WERI-Rb-1 (cell line): ENCODE measurements around the gene SIRT1.
"Not testable (repeated sequence)": the region's sequence is repeated elsewhere in the genome, so short reads cannot be mapped to it uniquely, and the experiment has no call there.

Experiments used
- DNase-seq: peaks from one replicate; pipeline ENCODE4 v3.0.0-alpha.2; 2020
- H3K27ac ChIP-seq: fragments of 250-450 bp; sonication (Bioruptor Pico); 2 replicates; pipeline ENCODE4 v1.5.1; 2020; ENCODE audit warnings: mild to moderate bottlenecking, moderate library complexity
- H3K27me3 ChIP-seq: fragments of 250-450 bp; sonication (Bioruptor Pico); 2 replicates; pipeline ENCODE4 v1.5.1; 2021; ENCODE audit warnings: mild to moderate bottlenecking, low read depth, moderate library complexity; ENCODE audit not compliant: insufficient read depth, severe bottlenecking
- H3K36me3 ChIP-seq: fragments of 250-450 bp; sonication (Bioruptor Pico); 2 replicates; pipeline ENCODE4 v1.5.1; 2020; ENCODE audit warnings: mild to moderate bottlenecking, moderate library complexity
- H3K4me3 ChIP-seq: 2 replicates; pipeline ENCODE4 v1.5.1; 2011; ENCODE audit warnings: low read depth, mild to moderate bottlenecking, control low read depth, low read length
- H3K9me3 ChIP-seq: fragments of 250-450 bp; sonication (Bioruptor Pico); 2 replicates; pipeline ENCODE4 v1.5.1; 2021; ENCODE audit warnings: mild to moderate bottlenecking, moderate library complexity; ENCODE audit not compliant: severe bottlenecking
- TF ChIP-seq, protein P1 (sequence below): IDR thresholded peaks from 2 replicates; pipeline ENCODE4 v1.5.1; 2011; ENCODE audit warnings: low read depth, mild to moderate bottlenecking, control low read depth, inconsistent platforms, low read length

The SIRT1 gene

DNA sequence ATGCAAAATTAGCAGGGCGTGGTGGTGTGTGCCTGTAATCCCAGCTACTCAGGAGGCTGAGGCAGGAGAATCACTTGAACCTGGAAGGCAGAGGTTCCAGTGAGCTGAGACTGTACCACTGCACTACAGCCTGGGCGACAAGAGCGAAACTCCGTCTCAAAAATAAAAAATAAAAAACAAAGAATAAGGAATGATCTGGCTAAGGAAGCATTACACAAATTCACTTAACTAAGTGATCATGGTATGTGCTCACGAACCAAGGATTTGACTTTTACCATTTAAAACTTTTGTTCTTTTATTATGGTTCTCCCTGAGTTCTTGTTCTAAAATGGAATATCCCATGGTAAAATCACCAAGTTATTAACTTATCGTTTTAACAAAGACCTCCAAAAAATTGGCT is 71.2 kb downstream of the SIRT1 start:
- DNase-seq = no peak
- Histone ChIP-seq H3K27me3 (no peaks in the 10 kb centered on the region), H3K9me3 (no peaks in the 10 kb centered on the region), H3K4me3 (no peak overlapping the region), H3K36me3 (no peaks in the 10 kb centered on the region), H3K27ac (no peak overlapping the region)
- TF ChIP-seq, protein P1, sequence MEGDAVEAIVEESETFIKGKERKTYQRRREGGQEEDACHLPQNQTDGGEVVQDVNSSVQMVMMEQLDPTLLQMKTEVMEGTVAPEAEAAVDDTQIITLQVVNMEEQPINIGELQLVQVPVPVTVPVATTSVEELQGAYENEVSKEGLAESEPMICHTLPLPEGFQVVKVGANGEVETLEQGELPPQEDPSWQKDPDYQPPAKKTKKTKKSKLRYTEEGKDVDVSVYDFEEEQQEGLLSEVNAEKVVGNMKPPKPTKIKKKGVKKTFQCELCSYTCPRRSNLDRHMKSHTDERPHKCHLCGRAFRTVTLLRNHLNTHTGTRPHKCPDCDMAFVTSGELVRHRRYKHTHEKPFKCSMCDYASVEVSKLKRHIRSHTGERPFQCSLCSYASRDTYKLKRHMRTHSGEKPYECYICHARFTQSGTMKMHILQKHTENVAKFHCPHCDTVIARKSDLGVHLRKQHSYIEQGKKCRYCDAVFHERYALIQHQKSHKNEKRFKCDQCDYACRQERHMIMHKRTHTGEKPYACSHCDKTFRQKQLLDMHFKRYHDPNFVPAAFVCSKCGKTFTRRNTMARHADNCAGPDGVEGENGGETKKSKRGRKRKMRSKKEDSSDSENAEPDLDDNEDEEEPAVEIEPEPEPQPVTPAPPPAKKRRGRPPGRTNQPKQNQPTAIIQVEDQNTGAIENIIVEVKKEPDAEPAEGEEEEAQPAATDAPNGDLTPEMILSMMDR = no peak

DNA sequence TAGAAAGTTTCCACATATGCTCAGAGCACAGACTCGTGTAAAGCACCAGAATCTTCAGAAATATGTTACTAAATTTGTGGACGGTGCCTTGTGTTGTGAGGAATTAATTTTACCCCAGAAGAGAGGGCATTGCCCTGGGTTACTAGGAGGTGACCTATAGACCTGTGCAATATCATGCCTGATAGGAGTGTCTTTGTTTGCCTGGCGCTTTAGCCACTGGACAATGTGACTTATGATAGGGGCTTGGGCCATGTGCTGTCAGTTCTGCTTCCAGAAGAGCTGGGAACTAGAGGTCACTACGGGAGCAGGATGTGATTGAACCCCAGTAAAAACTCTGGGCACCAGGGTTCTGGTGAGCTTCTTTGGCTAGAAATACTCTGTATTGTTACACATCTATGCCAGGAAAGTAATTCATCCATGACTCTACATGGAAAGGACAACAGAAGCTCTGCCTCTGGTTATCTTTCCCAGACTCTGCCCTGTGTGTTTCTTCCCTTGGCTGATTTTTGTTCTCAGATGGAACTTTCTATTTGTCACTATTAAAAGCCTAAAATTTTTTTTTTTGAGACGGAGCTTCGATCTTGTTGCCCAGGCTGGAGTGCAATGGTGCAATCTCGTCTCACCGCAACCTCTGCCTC is 75.5 kb downstream of the SIRT1 start:
- TF ChIP-seq, protein P1 = no peak
- Histone ChIP-seq H3K4me3 (no peak overlapping the region), H3K27ac (no peak overlapping the region), H3K9me3 (no peaks in the 10 kb centered on the region), H3K27me3 (no peaks in the 10 kb centered on the region), H3K36me3 (no peaks in the 10 kb centered on the region)
- DNase-seq = no peak

DNA sequence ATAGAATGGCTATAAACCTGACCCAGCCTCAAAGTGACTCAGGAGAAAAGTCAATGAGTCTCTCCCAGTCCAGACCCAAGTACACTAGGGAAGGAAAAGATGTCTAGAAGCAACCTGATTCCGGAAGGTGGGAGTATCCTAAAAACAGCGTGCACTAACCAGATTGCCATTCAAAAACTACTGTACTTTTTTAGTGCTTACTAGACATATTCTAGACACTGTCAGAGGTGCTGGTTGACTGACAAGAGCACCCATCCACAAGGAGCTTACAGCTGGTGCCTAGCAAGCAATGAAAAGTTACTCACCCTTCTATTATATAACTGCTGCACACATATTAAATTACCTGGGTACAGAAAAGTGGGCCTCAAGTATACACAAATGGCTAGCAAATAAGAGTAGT is 81.0 kb downstream of the SIRT1 start:
- DNase-seq = no peak
- H3K36me3 ChIP-seq = no peaks in the 10 kb centered on the region

DNA sequence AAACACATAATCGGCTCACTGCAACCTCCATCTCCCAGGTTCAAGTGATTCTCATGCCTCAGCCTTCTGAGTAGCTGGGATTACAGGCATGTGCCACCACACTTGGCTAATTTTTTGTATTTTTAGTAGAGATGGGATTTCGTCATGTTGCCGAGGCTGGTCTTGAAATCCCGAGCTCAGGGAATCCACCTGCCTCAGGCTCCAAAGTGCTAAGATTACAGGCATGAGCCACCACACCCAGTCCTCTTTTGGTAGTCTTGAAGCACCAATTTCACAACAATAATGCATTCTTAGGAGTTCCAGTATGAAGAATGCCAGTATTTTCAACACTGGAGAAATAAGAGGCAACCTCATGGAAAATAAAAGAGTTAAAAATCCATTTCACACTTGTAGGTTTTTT is 81.6 kb downstream of the SIRT1 start:
- H3K27me3 ChIP-seq, H3K4me3 ChIP-seq, DNase-seq, H3K27ac ChIP-seq, H3K36me3 ChIP-seq, H3K9me3 ChIP-seq: not testable (repeated sequence)

More for the DNA sequence above, 81.0 kb downstream of the SIRT1 start:
- Histone ChIP-seq H3K4me3 (no peak overlapping the region), H3K27ac (no peak overlapping the region), H3K9me3 (no peaks in the 10 kb centered on the region), H3K27me3 (no peaks in the 10 kb centered on the region)
- TF ChIP-seq, protein P1 = no peak
